H1 (cell line): ENCODE measurements around the gene S100A13. TPM values are rescaled to one million over a fixed set of nuclear protein-coding genes. Genes with fewer than 3 reads are reported as not detected.

Experiments
- CTCF ChIA-PET: fragments of 300-600 bp; sonication (Branson Sonifier 250); formaldehyde crosslinking; loops from one replicate; lab custom pipeline; 2021; ENCODE audit not compliant: partially characterized antibody; lab: Charles Lee
- POLR2A ChIA-PET: fragments of 300-600 bp; sonication (Branson Sonifier 250); formaldehyde crosslinking; loops from one replicate; lab custom pipeline; 2021; ENCODE audit warnings: inconsistent platforms; ENCODE audit not compliant: partially characterized antibody; lab: Charles Lee
- DNase-seq, 2 experiments: peaks; one replicate each; pipeline versions ENCODE4 v3.0.0 to v3.0.0-alpha.2; 2010 to 2022; ENCODE audit warnings: low spot score in 2 of 2, low read depth in 1 of 2, mixed read lengths in 1 of 2
- FAIRE-seq: peaks from 2 replicates; lab custom pipeline; 2011; peaks lifted over from hg19 to GRCh38; lab: Jason Lieb, UNC
- H2AFZ ChIP-seq: 2 replicates; pipeline ENCODE4 v1.8.1; 2012; ENCODE audit warnings: low read length, inconsistent platforms
- H2AK5ac ChIP-seq: 2 replicates; pipeline ENCODE4 v1.6.1; 2013; ENCODE audit warnings: low read depth, low read length
- H2BK120ac ChIP-seq: replicated peaks from 2 replicates; pipeline ENCODE3; 2013; ENCODE audit warnings: low read depth, low read length, inconsistent platforms
- H2BK12ac ChIP-seq: 2 replicates; pipeline ENCODE4 v1.6.1; 2013; ENCODE audit warnings: low read depth, low read length
- H2BK15ac ChIP-seq: 2 replicates; pipeline ENCODE4 v1.6.1; 2013; ENCODE audit warnings: low read length
- H2BK20ac ChIP-seq: 2 replicates; pipeline ENCODE4 v1.6.1; 2013; ENCODE audit warnings: low read length
- H2BK5ac ChIP-seq: 2 replicates; pipeline ENCODE4 v1.6.1; 2013; ENCODE audit warnings: low read depth, low read length
- H3K14ac ChIP-seq: 2 replicates; pipeline ENCODE4 v1.6.1; 2013; ENCODE audit warnings: inconsistent platforms; ENCODE audit not compliant: insufficient read length
- H3K18ac ChIP-seq: 2 replicates; pipeline ENCODE4 v1.6.1; 2013; ENCODE audit warnings: low read length; ENCODE audit errors: extremely low read depth
- H3K23ac ChIP-seq: 2 replicates; pipeline ENCODE4 v1.6.1; 2013; ENCODE audit warnings: inconsistent platforms; ENCODE audit not compliant: insufficient read length
- H3K23me2 ChIP-seq: 2 replicates; pipeline ENCODE4 v1.6.1; 2013; ENCODE audit warnings: low read depth, low read length
- H3K27ac ChIP-seq: 2 replicates; pipeline ENCODE4 v1.6.1; 2011; ENCODE audit warnings: low read depth, low read length, inconsistent platforms
- H3K27me3 ChIP-seq, 4 experiments: replicated peaks in 1 of 4; 1 replicate in 1 of 4; 2 replicates in 3 of 4; pipeline versions ENCODE4 v1.6.1 to v1.8.1; 2011 to 2013; ENCODE audit warnings: low read length in 3 of 4, mild to moderate bottlenecking in 3 of 4, inconsistent platforms in 2 of 4, mixed read lengths in 2 of 4, moderate library complexity in 1 of 4; ENCODE audit not compliant: control insufficient read depth in 3 of 4, insufficient read depth in 3 of 4; ENCODE audit errors: extremely low read depth in 1 of 4
- H3K36me3 ChIP-seq, 4 experiments: 2 replicates each; pipeline versions ENCODE4 v1.6.1 to v1.8.1; 2011 to 2013; ENCODE audit warnings: mild to moderate bottlenecking in 4 of 4, low read length in 3 of 4, moderate library complexity in 2 of 4, control low read depth in 1 of 4, inconsistent platforms in 1 of 4; ENCODE audit not compliant: insufficient read depth in 4 of 4, control insufficient read depth in 2 of 4
- H3K4ac ChIP-seq: replicated peaks from 2 replicates; pipeline ENCODE3; 2013; ENCODE audit warnings: low read length, low read depth, mixed read lengths, inconsistent platforms; ENCODE audit not compliant: insufficient read length
- H3K4me1 ChIP-seq, 4 experiments: replicated peaks in 1 of 4; 1 replicate in 1 of 4; 2 replicates in 3 of 4; pipeline versions ENCODE4 v1.6.1 to v1.8.1; 2011 to 2013; ENCODE audit warnings: low read length in 3 of 4, inconsistent platforms in 2 of 4, mixed read lengths in 1 of 4; ENCODE audit not compliant: insufficient read depth in 4 of 4, control insufficient read depth in 3 of 4
- H3K4me2 ChIP-seq, 2 experiments: 2 replicates each; pipeline versions ENCODE4 v1.6.1 to v1.8.1; 2011 to 2013; ENCODE audit warnings: low read depth in 2 of 2, low read length in 2 of 2, control low read depth in 1 of 2, inconsistent platforms in 1 of 2, mild to moderate bottlenecking in 1 of 2; ENCODE audit not compliant: insufficient read depth in 1 of 2
- H3K4me3 ChIP-seq, 4 experiments: fragments of 200-600, 300-600 bp in 1 of 4; sonication (generic), shearing (Covaris generic), sonication (Bioruptor Twin) in 1 of 4; 2 replicates each; pipeline versions ENCODE4 v1.5.1 to v1.8.1; 2011 to 2016; ENCODE audit warnings: low read length in 4 of 4, low read depth in 3 of 4, control low read depth in 2 of 4, inconsistent platforms in 2 of 4, mild to moderate bottlenecking in 2 of 4, mixed read lengths in 1 of 4, moderate library complexity in 1 of 4; ENCODE audit not compliant: insufficient read depth in 2 of 4; ENCODE audit errors: extremely low read depth in 1 of 4
- H3K56ac ChIP-seq: replicated peaks from 2 replicates; pipeline ENCODE3; 2013; ENCODE audit warnings: low read depth, mild to moderate bottlenecking, mixed read lengths, low read length, inconsistent platforms; ENCODE audit not compliant: insufficient read length
- H3K79me1 ChIP-seq: 2 replicates; pipeline ENCODE4 v1.6.1; 2013; ENCODE audit warnings: low read depth, low read length, control low read depth
- H3K79me2 ChIP-seq, 2 experiments: 2 replicates each; pipeline versions ENCODE4 v1.6.1 to v1.8.1; 2012 to 2013; ENCODE audit warnings: low read length in 2 of 2, mild to moderate bottlenecking in 2 of 2, inconsistent platforms in 1 of 2; ENCODE audit not compliant: insufficient read depth in 2 of 2, control insufficient read depth in 1 of 2
- H3K9ac ChIP-seq, 4 experiments: replicated peaks in 1 of 4; 1 replicate in 1 of 4; 2 replicates in 3 of 4; pipeline versions ENCODE4 v1.6.1 to v1.8.1; 2011 to 2013; ENCODE audit warnings: low read depth in 3 of 4, low read length in 3 of 4, control low read depth in 2 of 4, mild to moderate bottlenecking in 2 of 4, moderate library complexity in 2 of 4, inconsistent platforms in 1 of 4; ENCODE audit errors: extremely low read depth in 1 of 4
- H3K9me3 ChIP-seq, 2 experiments: 2 replicates each; pipeline versions ENCODE4 v1.6.1 to v1.8.1; 2012 to 2013; ENCODE audit warnings: mild to moderate bottlenecking in 2 of 2, moderate library complexity in 2 of 2, control low read depth in 1 of 2, inconsistent platforms in 1 of 2, low read depth in 1 of 2, low read length in 1 of 2, mixed read lengths in 1 of 2; ENCODE audit not compliant: insufficient read depth in 2 of 2
- H4K20me1 ChIP-seq, 2 experiments: replicated peaks in 1 of 2; 2 replicates each; pipeline versions ENCODE3 to v1.8.1; 2011 to 2013; ENCODE audit warnings: inconsistent platforms in 2 of 2, low read length in 2 of 2, mild to moderate bottlenecking in 1 of 2; ENCODE audit not compliant: insufficient read depth in 2 of 2, control insufficient read depth in 1 of 2
- H4K5ac ChIP-seq: 2 replicates; pipeline ENCODE4 v1.6.1; 2013; ENCODE audit warnings: low read length, low read depth, mixed read lengths, inconsistent platforms; ENCODE audit not compliant: insufficient read length
- H4K8ac ChIP-seq: 2 replicates; pipeline ENCODE4 v1.8.0; 2013; ENCODE audit warnings: mild to moderate bottlenecking, moderate library complexity, low read length, inconsistent platforms; ENCODE audit not compliant: insufficient read depth; ENCODE audit errors: extremely low read depth
- H4K91ac ChIP-seq: replicated peaks from 2 replicates; pipeline ENCODE3; 2013; ENCODE audit warnings: low read length, mixed read lengths, inconsistent platforms; ENCODE audit not compliant: insufficient read length
- CHD2 ChIP-seq: IDR thresholded peaks from 2 replicates; pipeline ENCODE4 v1.6.1; 2012; ENCODE audit warnings: low read length, improper control_type of control experiment
- CTBP2 ChIP-seq: IDR thresholded peaks from 2 replicates; pipeline ENCODE4 v1.7.0; 2011; ENCODE audit warnings: borderline replicate concordance, mild to moderate bottlenecking, moderate library complexity, mixed read lengths, low read length; ENCODE audit not compliant: insufficient read depth, insufficient read length
- WGBS, 2 experiments: shearing (Covaris generic) in 1 of 2; methylation state at CpG; one replicate each; pipeline versions ENCODE4 v1.1.6 to v1.1.7; 2013 to 2015; ENCODE audit warnings: low lambda C conversion rate in 2 of 2, mixed read lengths in 2 of 2, inconsistent platforms in 1 of 2, low coverage in 1 of 2, missing lambda C conversion rate in 1 of 2; ENCODE audit not compliant: insufficient replicate concordance in 2 of 2, insufficient coverage in 1 of 2, insufficient read length in 1 of 2; ENCODE audit errors: extremely low coverage in 1 of 2, missing lambda C conversion rate in 1 of 2; 5-methylcytosine and 5-hydroxymethylcytosine counted together
- polyA plus RNA-seq, 7 experiments: library from polyadenylated mRNA; depleted of rRNA in 3 of 7; stranded (reverse) in 5 of 7; unstranded in 2 of 7; fragments of >200 nt in 5 of 7; fragments of 200-250 nt in 2 of 7; gene quantifications; 1 replicate in 5 of 7; 2 replicates in 1 of 7; 4 replicates in 1 of 7; pipeline versions ENCODE4 v1.2.1 to v1.2.3, GENCODE V29; 2011 to 2013; ENCODE audit warnings: missing spikeins in 2 of 7, mixed read lengths in 2 of 7
- total RNA-seq: library from RNA; stranded (reverse); fragmentation: NEBNext Ultra II Directional; extraction: Animal tissue kit (Norgen Biotek cat#: 25700); gene quantifications from 2 replicates; pipeline ENCODE4 v1.2.1, GENCODE V29; 2021

S100A13 gene
- total and polyA plus RNA-seq, 2 of the 8 experiments (the other 6 are each of a cell fraction or from before 2014, with no cell fraction given), result 63.6 to 127 TPM

DNA sequence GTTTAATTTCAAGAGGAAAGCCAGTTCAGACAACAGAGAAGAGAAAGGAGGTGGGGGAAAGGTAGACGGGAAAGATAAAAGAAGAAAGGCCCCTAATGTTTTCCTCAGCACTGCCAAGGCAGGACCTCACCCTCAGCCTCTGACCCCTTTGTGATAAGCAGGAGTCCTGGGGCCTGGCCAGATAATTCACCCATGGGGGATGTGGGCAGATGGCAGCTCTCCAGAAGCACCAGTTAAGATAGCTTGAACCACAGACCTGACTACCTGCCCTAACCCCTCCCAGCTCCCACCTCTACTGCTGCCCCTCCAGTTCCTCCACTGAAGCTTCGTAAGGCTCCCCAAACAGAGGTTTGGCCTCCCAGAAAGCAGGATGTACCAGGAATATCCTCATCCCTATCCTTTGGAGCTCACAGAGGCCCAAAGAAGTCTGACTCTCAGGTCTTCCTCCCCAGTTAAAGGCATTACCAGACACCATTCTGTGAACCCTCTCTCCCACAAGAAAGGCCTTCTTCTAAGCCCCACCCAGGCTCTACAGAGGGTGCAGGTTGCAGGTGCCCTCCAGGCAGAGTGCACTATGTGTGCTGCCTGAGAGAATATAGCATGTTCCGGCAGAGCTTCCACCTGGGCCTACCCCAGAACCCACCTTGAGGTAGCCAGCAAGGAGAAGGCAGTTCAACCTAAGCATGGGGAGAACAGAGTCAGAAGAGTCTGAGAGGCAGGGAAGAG, 22.0 kb upstream of the S100A13 start:
- H4K20me1 ChIP-seq, result peaks cover 3% of the 10 kb centered on the region in 2 experiments
- H2BK5ac ChIP-seq, result no peak overlapping the region
- no peak overlapping the region for H3K9ac ChIP-seq
- no peak overlapping the region for H3K18ac ChIP-seq
- no peak overlapping the region for H3K4ac ChIP-seq
- no peaks in the 10 kb centered on the region for H3K27me3 ChIP-seq
- no peak for FAIRE-seq
- POLR2A ChIA-PET, result interaction anchor here (0.5 to 16.2 kb wide), 12 partner anchors 9 to 341 kb away, joined by 3 to 343 read pairs (median 5); partner anchors contain the start of genes CHTOP, ILF2, RPS27 and S100A1
- peaks cover 0 to 3% (median 0%) of the 10 kb centered on the region in 4 experiments; a peak in 1 of 7 replicates for H3K4me1 ChIP-seq
- H3K23me2 ChIP-seq, result no peaks in the 10 kb centered on the region
- H4K91ac ChIP-seq, result no peak overlapping the region
- H3K79me1 ChIP-seq, result no peaks in the 10 kb centered on the region
- CTCF ChIA-PET, result interaction anchor here (0.6 to 3.1 kb wide), 7 partner anchors 10 to 629 kb away, joined by 3 to 13 read pairs (median 6); partner anchors contain the start of genes CHTOP, S100A1, S100A13 and SNAPIN
- H3K4me3 ChIP-seq, result no peak overlapping the region
- no peak overlapping the region for H3K14ac ChIP-seq
- no peak overlapping the region for H3K56ac ChIP-seq
- no peak overlapping the region for H2AK5ac ChIP-seq
- H2AFZ ChIP-seq, result no peak overlapping the region
- 0 out of 2 replicates have a peak overlapping the region, but pooled peaks have one; percentile 72 for H2BK15ac ChIP-seq
- no peak overlapping the region for H3K27ac ChIP-seq
- no peak for DNase-seq
- H2BK20ac ChIP-seq, result no peak overlapping the region
- H3K4me2 ChIP-seq, result no peak overlapping the region
- no peak overlapping the region for H3K23ac ChIP-seq
- no peak overlapping the region for H2BK120ac ChIP-seq
- no peak overlapping the region; the same call in 1 of the 2 replicates for H4K8ac ChIP-seq
- no peak overlapping the region for H4K5ac ChIP-seq
- no peaks in the 10 kb centered on the region for H3K79me2 ChIP-seq
- no peak overlapping the region for H2BK12ac ChIP-seq
- TF ChIP-seq CTBP2, result no peak
- TF ChIP-seq CHD2, result no peak
- no peaks in the 10 kb centered on the region for H3K9me3 ChIP-seq
- WGBS, 2 experiments, result 68% methylated on average over 3 of the region's 3 CpGs; no CpG with 5 or more reads in 1 of the 2 experiments
- peaks cover 7 to 18% (median 16%) of the 10 kb centered on the region in 4 experiments for H3K36me3 ChIP-seq
